IMR-90 (cell line): Measurements from ENCODE around the gene C21orf91. TPM values are rescaled to one million over a fixed set of nuclear protein-coding genes. Genes with fewer than 3 reads are reported as not detected.

Source experiments
- ATAC-seq: fragments of 200-7000 bp; cut with Tn5 transposase; 2 replicates; pipeline ENCODE4 v1.9.1; 2020; ENCODE audit warnings: low read depth, mild to moderate bottlenecking, moderate library complexity
- BruUV-seq: library from RNA; stranded (reverse); fragments of 400-500 nt; replicated peaks from 2 replicates; lab custom pipeline; 2021; lab: Mats Ljungman, UMichigan
- CTCF ChIA-PET: fragments of 300-600 bp; formaldehyde crosslinking; extraction: SDS; loops from one replicate; lab custom pipeline; 2021; ENCODE audit warnings: antibody characterized with exemption; lab: Yijun Ruan, JAX
- POLR2A ChIA-PET: fragments of 300-600 bp; sonication (Branson Sonifier 250); formaldehyde crosslinking; loops from one replicate; lab custom pipeline; 2022; ENCODE audit warnings: antibody characterized with exemption; ENCODE audit not compliant: unreplicated experiment; lab: Charles Lee
- DNase-seq: peaks from one replicate; pipeline ENCODE4 v3.0.0; 2013
- H2AFZ ChIP-seq: replicated peaks from 2 replicates; pipeline ENCODE3; 2013; ENCODE audit warnings: low read length, mild to moderate bottlenecking; ENCODE audit not compliant: poor library complexity
- H2AK5ac ChIP-seq: 2 replicates; pipeline ENCODE4 v1.6.1; 2013; ENCODE audit warnings: low read depth, low read length, inconsistent platforms
- H2AK9ac ChIP-seq: replicated peaks from 2 replicates; pipeline ENCODE3; 2013; ENCODE audit warnings: mild to moderate bottlenecking, low read depth, low read length, moderate library complexity; ENCODE audit not compliant: poor library complexity
- H2BK120ac ChIP-seq: 2 replicates; pipeline ENCODE4 v1.6.1; 2013; ENCODE audit warnings: low read depth, low read length, inconsistent platforms
- H2BK15ac ChIP-seq: 3 replicates; pipeline ENCODE4 v1.6.1; 2013; ENCODE audit warnings: low read depth, low read length, inconsistent platforms
- H2BK20ac ChIP-seq: 2 replicates; pipeline ENCODE4 v1.6.1; 2013; ENCODE audit warnings: low read depth, mild to moderate bottlenecking, inconsistent platforms, low read length, moderate library complexity
- H2BK5ac ChIP-seq: 2 replicates; pipeline ENCODE4 v1.6.1; 2013; ENCODE audit warnings: mild to moderate bottlenecking, low read depth, low read length, inconsistent platforms; ENCODE audit not compliant: poor library complexity, severe bottlenecking
- H3K14ac ChIP-seq: replicated peaks from 2 replicates; pipeline ENCODE4 v1.6.1; 2013; ENCODE audit warnings: low read depth, low read length, inconsistent platforms
- H3K18ac ChIP-seq: 2 replicates; pipeline ENCODE4 v1.6.1; 2013; ENCODE audit warnings: low read depth, low read length, control low read depth
- H3K23ac ChIP-seq: 2 replicates; pipeline ENCODE4 v1.6.1; 2013; ENCODE audit warnings: low read depth, low read length, inconsistent platforms
- H3K27ac ChIP-seq: 2 replicates; pipeline ENCODE4 v1.5.1; 2013; ENCODE audit warnings: mild to moderate bottlenecking, control low read depth, low read length; ENCODE audit not compliant: insufficient read depth
- H3K27me3 ChIP-seq: 2 replicates; pipeline ENCODE4 v1.6.1; 2013; ENCODE audit warnings: low read length; ENCODE audit not compliant: control insufficient read depth, insufficient read depth
- H3K36me3 ChIP-seq: 2 replicates; pipeline ENCODE4 v1.6.1; 2013; ENCODE audit warnings: low read length, mixed read lengths; ENCODE audit not compliant: control insufficient read depth, insufficient read depth
- H3K4ac ChIP-seq: 2 replicates; pipeline ENCODE4 v1.6.1; 2013; ENCODE audit warnings: low read depth, low read length, inconsistent platforms
- H3K4me1 ChIP-seq: 2 replicates; pipeline ENCODE4 v1.6.1; 2013; ENCODE audit warnings: low read length, mixed read lengths; ENCODE audit not compliant: control insufficient read depth, insufficient read depth
- H3K4me2 ChIP-seq: 2 replicates; pipeline ENCODE4 v1.6.1; 2013; ENCODE audit warnings: low read depth, mild to moderate bottlenecking, control low read depth, low read length, moderate library complexity
- H3K4me3 ChIP-seq: 2 replicates; pipeline ENCODE4 v1.5.1; 2013; ENCODE audit warnings: low read depth, mild to moderate bottlenecking, control low read depth, low read length, moderate library complexity; ENCODE audit not compliant: insufficient read depth
- H3K56ac ChIP-seq: 2 replicates; pipeline ENCODE4 v1.6.1; 2013; ENCODE audit warnings: low read length, inconsistent platforms; ENCODE audit not compliant: insufficient read depth; ENCODE audit errors: extremely low read depth
- H3K79me1 ChIP-seq, 2 experiments: 2 replicates each; pipeline ENCODE4 v1.6.1; 2013; ENCODE audit warnings: low read length in 2 of 2, inconsistent platforms in 1 of 2, low read depth in 1 of 2
- H3K9ac ChIP-seq: 2 replicates; pipeline ENCODE4 v1.6.1; 2013; ENCODE audit warnings: low read depth, low read length, control low read depth
- H3K9me1 ChIP-seq: 2 replicates; pipeline ENCODE4 v1.6.1; 2013; ENCODE audit warnings: low read length, inconsistent platforms; ENCODE audit not compliant: insufficient read depth
- H3K9me3 ChIP-seq: 2 replicates; pipeline ENCODE4 v1.6.1; 2013; ENCODE audit warnings: low read length; ENCODE audit not compliant: control insufficient read depth, insufficient read depth
- H4K20me1 ChIP-seq: 2 replicates; pipeline ENCODE4 v1.6.1; 2013; ENCODE audit warnings: low read length, inconsistent platforms; ENCODE audit not compliant: insufficient read depth
- H4K5ac ChIP-seq: 2 replicates; pipeline ENCODE4 v1.6.1; 2013; ENCODE audit warnings: mild to moderate bottlenecking, low read depth, low read length, control low read depth
- H4K8ac ChIP-seq, 2 experiments: 2 replicates each; pipeline ENCODE4 v1.6.1; 2013; ENCODE audit warnings: low read depth in 2 of 2, low read length in 2 of 2, control low read depth in 1 of 2, inconsistent platforms in 1 of 2
- H4K91ac ChIP-seq: 2 replicates; pipeline ENCODE4 v1.6.1; 2013; ENCODE audit warnings: low read depth, low read length, inconsistent platforms; ENCODE audit not compliant: insufficient read depth
- CTCF ChIP-seq: conservative IDR thresholded peaks from 2 replicates; pipeline ENCODE4 v1.5.1; 2012; ENCODE audit warnings: mild to moderate bottlenecking, low read depth, low read length, improper control_type of control experiment
- MAFK ChIP-seq: IDR thresholded peaks from 2 replicates; pipeline ENCODE4 v1.6.1; 2012; ENCODE audit warnings: low read depth, low read length, improper control_type of control experiment
- MAZ ChIP-seq: IDR thresholded peaks from 2 replicates; pipeline ENCODE4 v1.6.1; 2012; ENCODE audit warnings: low read depth, mild to moderate bottlenecking, low read length, improper control_type of control experiment, moderate library complexity, borderline replicate concordance
- SMC3 ChIP-seq: fragments of 150-350 bp; IDR thresholded peaks from 2 replicates; pipeline ENCODE4 v1.6.1; 2016; ENCODE audit warnings: low read depth, mild to moderate bottlenecking, antibody characterized with exemption, low read length, moderate library complexity
- WGBS, 2 experiments: methylation state at CpG; one replicate each; pipeline versions ENCODE4 v1.1.5 to v1.1.7; 2013; ENCODE audit warnings: missing lambda C conversion rate in 2 of 2; ENCODE audit not compliant: insufficient read length in 1 of 2; ENCODE audit errors: extremely low coverage in 2 of 2; 5-methylcytosine and 5-hydroxymethylcytosine counted together
- dilution Hi-C: fragments of 300-500 bp; cut with HindIII; formaldehyde crosslinking; loops from one replicate; pipeline ENCODE4 v1.14.3; 2018; ENCODE audit warnings: low sequenced_read_pairs; ENCODE audit not compliant: unreplicated experiment
- in situ Hi-C: fragments of 300-500 bp; cut with MboI; formaldehyde crosslinking; loops from 3 replicates; pipeline ENCODE4 v1.14.3; 2019; ENCODE audit warnings: low sequenced_read_pairs, inconsistent platforms, mixed read lengths
- intact Hi-C: fragments of 100-400 bp; cut with micrococcal nuclease; formaldehyde crosslinking; loops from 2 replicates; pipeline ENCODE4 v1.10.0; 2022
- polyA plus RNA-seq, 3 experiments: library from polyadenylated mRNA; depleted of rRNA; stranded (reverse); fragments of >200 nt; gene quantifications; 2 replicates each; pipeline ENCODE4 v1.2.3, GENCODE V29; 2012; ENCODE audit warnings: low replicate concordance in 1 of 3
- total RNA-seq: library from RNA; depleted of rRNA; stranded (reverse); fragments of >200 nt; gene quantifications from 2 replicates; pipeline ENCODE4 v1.2.3, GENCODE V29; 2012

C21orf91 gene
- total and polyA plus RNA-seq, 2 of the 4 experiments (the other 2 are of a cell fraction) = 3.7 to 9.3 TPM

- Histone ChIP-seq H3K4me3 (no peak overlapping the region), H4K20me1 (0 out of 2 replicates have a peak, but pooled peaks cover under 1% of the 10 kb centered on the region), H3K79me1 (no peaks in the 10 kb centered on the region), H3K4ac (no peak overlapping the region), H3K27ac (no peak overlapping the region), H2BK5ac (no peak overlapping the region), H4K5ac (no peak overlapping the region), H4K8ac (no peak overlapping the region), H3K9ac (no peak overlapping the region), H3K18ac (no peak overlapping the region), H2AFZ (no peak overlapping the region), H3K36me3 (no peaks in the 10 kb centered on the region), H2BK20ac (no peak overlapping the region), H3K9me3 (no peaks in the 10 kb centered on the region; the same call in none of the 2 replicates), H3K56ac (no peak overlapping the region), H3K23ac (no peak overlapping the region), H3K14ac (no peak overlapping the region), H4K91ac (no peak overlapping the region), H3K9me1 (no peaks in the 10 kb centered on the region), H2AK5ac (no peak overlapping the region), H2BK120ac (no peak overlapping the region), H3K27me3 (0 out of 2 replicates have a peak, but pooled peaks cover 2% of the 10 kb centered on the region), H3K4me1 (peaks cover 3% of the 10 kb centered on the region), H2AK9ac (no peak overlapping the region), H3K4me2 (no peak overlapping the region), H2BK15ac (no peak overlapping the region)
- ATAC-seq (no peak), DNase-seq (no peak)
- ChIA-PET POLR2A (no interaction called here), CTCF (no interaction called here)
- BruUV-seq = no TSS peak
- dilution Hi-C loops (no loop called here), in situ Hi-C loops (no loop called here), intact Hi-C loops (no loop called here)
- WGBS, 2 experiments = 87% methylated on average over 6 of the region's 9 CpGs; no CpG with 5 or more reads in 1 of the 2 experiments
- TF ChIP-seq CTCF (no peak), MAFK (no peak), MAZ (no peak), SMC3 (no peak)
Observed at GRCh38 chr21:17853393-17854275, 34.5 kb upstream of the C21orf91 start.
